NCI-H82 treated with DMSO at 0.1 percent for 48 hours (cell line): ENCODE measurements around the gene ARMC8.

Experiments used
- DNase-seq: peaks from one replicate; lab custom pipeline; 2025; ENCODE audit not compliant: unreplicated experiment; lab: John Stamatoyannopoulos, UW

The ARMC8 gene

DNA sequence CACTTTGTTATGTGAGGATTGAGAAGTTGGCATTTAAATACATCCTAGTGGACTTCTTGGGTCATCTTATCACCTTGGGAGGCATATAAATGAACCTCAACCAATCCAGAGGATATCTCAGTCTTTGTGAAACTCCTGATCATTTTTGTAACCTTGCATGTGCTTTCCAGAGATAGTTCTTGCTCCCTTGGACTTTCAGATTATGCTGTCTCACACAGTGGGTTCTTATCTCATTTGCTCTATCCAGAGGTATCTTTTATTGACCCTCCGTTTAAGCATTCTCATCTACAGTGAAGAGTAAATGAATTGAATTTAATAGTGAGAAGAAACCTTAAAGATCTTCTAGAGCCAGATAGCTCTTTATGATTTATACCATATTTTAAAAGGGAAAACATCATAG, 10.4 kb downstream of the ARMC8 start:
- no peak for DNase-seq

DNA sequence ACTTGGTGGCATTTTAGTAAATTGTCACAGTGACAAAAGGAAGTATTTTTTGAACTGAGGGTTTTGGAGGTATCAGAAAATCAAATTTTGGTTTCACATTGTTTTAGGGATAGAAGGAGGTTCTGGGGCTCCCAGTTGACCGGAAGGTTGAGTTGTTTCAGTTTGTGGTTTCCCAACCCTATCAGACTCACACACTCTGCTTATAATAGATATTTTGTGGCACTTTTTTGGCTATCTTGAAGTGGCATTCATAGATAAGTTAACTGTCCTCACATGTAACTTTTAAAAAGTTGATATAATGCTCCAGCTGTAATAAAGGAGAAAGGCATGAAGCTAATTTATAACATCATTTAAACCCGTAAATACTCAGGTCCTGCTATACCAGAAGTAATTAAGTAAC, 12.8 kb downstream of the ARMC8 start:
- DNase-seq, result no peak

DNA sequence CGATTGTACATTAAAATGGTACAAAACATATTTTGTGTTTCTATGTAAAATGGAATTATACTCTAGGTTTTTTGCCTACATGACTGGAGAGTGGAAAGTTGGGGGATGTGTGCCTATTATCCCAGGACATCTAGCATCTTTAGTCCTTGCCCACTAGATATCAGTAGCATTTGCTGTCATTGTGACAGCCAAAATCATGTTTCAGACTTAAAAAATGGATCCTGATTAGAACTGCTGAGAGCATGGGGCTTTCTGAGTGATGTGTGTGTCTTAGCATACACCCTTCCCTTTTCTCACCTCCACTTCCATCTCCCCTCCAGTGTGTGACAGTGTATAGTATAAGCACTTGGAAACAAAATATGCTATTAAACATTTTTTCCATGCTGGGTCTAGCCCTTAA, 13.3 kb downstream of the ARMC8 start:
- DNase-seq, result no peak

DNA sequence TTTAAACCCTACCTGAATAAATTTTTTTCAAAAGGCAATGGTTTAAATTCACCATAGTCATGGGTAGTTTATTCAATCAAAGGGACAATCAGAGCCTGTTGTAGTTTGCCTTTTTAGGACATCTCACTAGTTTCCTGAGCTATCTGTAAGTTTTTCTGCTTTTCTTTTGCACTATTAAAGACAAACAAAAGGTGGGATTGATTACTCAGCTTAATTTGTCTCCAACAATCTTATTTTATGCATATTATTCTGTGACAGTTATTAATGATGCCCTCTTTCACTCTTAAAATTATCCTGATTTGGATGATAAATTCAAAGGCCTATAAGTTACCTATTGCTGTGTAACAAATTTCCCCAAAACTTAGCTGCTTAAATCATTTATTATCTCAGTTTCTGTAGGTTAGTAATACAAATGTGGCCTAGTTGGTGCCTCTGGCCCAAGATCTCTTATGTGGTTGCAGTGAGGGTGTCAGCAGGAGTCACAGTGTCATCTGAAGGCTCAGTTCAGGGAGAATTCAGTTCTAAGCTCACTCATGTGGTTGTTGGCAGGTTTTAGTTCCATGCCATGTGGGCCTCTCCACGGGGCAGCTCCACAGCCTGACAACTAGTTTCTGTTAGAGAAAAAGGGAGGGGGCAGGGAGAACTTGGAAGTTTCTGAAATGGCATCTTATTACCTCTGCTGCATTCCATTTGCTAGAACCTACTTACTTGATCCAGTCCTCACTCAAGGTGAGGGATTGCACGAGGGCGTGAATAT, 16.0 kb downstream of the ARMC8 start:
- no peak for DNase-seq

DNA sequence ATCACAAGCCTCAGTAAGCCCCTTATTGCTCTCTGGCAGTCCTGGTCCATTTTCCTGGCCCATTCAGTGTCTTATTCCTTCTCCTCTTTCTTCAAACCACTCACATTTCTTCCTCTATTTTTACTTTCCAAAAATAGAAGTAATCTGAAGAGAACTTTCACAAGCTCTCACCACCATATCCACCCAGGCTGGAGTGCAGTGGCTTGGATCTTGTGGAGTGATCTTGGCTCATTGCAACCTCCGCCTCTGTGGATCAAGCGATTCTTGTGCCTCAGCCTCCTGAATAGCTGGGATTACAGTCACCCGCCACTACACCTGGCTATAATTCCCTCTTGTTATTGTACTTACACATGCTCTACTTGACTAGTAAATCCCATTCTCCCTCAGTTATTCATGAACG, 16.8 kb downstream of the ARMC8 start:
- no peak for DNase-seq

DNA sequence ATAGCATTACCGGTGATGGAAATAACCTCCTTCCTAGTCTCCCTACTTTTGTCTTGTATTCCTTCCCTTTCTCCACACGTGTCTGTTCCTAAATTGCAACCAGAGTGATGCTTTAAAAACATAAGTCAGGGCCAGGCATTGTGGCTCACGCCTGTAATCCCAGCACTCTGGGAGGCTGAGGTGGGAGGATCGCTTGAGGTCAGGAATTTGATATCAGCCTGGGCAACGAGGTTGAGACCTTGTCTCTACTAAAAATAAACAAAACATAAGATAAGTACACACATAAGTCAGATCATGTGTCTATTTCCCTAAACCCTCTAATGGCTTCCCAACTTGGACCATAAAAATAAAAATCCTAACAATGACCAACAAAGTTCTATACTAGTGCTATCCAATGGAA, 18.4 kb downstream of the ARMC8 start:
- no peak for DNase-seq

DNA sequence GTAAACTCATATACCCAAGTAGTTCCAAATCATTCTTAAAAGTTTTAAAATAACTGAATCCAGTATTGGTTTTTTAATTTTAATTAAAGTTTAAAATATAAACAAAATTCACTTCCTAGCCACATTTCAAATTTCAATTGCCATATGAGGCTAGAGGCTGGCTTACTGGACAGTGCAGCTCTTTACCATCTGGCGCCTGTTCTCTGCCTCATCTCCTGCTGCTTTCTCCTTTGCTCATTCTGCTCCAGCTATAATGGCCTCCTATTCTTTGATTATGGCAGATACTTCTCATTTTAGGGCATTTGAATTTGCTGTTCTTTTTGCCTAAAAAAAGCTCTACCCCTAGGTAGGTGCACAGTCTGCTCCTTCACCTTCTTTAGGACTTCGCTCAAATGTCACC, 19.1 kb downstream of the ARMC8 start:
- DNase-seq, result no peak

DNA sequence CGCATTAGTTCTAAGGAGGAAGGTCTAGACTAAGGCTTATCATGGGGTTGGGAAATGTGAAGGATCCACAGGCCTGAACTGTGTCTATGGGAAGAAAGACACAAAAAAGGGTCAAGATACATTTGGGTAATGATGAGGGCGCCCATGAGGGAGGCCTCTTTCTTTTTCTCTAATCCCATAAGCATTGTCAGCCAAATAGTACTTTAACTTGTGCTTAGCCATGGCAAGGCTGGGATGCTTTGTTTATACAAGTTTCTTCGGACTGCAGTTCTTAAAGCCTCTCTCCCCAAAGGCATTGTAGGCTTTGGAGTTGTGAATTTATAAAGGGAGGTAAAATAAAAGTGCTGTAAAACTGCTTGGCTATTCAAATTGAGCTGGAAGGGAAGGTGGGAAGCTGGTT, 23.4 kb downstream of the ARMC8 start:
- no peak for DNase-seq

DNA sequence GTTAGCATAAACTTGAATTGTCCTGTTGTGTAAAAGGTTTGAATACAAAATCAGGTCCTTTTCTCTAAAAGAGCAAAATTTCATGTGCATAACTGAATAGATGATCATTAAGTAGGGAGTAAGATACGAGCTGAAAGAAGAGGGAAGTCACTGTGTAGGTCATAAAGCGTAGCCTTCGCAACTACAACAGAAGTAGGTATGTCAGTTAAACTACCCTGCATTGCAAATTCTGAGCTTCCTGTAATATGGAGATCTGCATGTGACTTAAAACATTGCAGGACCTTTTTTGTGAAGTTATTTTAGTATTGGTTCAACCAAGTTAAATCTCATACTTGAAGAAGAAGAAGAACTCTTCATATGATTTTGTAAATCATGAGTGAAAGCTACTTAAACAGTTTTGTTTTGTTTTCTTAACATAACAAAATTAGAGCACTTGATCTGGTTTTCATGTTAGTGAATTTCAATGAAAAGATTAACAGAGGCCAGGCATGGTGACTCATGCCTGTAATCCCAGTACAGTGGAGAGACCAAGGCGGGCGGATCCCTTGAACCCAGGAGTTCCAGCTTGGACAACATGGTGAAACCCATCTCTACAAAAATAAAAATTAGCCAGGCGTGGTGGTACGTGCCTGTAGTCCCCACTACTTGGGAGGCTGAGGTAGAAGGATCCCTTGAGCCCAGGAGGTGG, 26.4 kb downstream of the ARMC8 start:
- DNase-seq, result no peak

DNA sequence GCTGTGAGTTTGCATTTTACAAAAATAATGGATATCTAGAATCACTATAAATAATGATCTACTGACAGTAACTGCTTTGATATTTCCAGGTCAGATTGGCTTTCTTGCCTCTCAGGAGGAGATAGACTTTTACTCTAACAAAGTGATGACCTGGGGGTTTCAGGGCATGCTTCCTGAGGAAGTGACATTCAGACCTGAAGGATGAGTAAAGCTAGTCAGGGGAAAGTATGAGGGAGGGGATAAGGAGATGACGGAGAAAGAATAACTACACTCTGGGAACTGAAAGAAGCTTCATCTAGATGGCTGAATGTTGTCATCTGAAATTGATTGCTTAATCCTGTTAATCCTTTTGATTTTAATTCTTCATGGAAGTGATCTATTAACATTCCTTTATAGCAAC, 32.2 kb downstream of the ARMC8 start:
- no peak for DNase-seq

DNA sequence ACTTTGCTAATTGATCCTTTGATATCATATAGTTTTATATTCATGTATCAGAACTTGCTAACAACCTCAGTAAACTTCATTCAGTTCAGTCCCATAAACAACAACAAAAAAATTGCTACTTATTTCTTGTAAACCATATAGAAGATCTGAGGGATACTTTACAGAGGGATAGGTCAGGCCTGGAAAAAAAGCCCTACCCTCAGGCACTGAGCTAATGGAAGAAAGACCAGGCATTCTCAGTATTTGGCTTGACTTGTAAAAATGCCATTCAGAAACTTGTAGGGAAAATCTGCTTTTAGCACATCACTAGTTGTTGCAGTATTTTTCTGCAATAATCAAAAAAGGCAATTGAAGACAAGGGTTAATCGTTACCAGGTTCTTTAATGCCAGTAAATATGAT, 33.1 kb downstream of the ARMC8 start:
- no peak for DNase-seq

DNA sequence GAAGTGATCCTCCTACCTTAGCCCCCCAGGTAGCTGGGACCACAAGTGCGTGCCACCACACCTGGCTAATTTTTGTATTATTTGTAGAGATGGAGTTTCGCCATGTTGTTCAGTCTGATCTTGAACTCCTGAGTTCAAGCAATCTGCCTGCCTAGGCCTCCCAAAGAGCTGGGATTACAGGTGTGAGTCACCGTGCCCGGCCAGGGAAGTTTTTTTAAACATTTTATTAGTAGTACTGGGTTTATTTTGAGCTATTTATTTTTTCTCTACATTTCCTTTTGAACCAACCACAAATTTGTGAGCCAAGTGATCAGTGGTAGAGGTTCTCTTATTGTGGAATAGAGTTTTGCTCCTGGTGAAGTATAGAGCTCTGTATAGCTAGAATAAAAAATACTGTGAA, 33.7 kb downstream of the ARMC8 start:
- DNase-seq, result no peak

DNA sequence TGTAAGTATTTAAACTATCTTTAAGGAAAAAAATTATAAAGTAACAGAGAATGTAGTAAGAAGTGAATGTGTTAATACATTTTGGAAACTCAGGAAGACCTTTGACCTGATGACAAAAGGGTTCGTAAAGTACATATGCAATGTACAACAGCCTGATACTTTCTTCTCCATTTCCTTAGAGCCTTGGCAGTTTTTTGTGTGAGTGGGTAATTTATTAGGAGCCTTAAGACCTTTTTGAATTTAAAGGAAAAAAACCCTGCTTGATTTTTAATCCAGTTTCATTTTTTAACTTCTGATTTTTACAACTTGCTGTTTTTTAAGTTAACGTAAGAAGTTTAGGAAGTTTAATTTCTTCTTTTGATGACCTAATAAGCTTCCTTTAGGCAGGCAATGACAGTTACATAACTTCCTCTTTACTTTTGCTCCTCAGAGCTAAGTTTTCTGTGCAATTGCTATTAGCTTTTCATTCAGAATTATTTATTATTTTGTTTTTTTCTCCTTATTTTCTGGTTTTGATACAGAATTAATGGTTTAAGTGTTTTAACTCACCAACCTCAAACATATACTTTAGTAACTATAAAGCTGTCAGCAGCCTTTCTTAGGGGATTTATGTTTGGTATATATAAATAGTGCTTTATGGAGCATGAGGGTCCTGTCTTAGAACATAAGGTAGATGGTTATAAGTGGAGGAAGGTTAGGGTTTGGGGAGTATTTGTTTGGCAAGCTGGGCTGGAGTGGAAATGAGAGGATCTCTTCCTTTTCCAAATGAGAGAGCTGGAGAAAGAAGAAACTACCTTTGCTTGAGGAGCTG, 35.2 kb downstream of the ARMC8 start:
- DNase-seq, result no peak

DNA sequence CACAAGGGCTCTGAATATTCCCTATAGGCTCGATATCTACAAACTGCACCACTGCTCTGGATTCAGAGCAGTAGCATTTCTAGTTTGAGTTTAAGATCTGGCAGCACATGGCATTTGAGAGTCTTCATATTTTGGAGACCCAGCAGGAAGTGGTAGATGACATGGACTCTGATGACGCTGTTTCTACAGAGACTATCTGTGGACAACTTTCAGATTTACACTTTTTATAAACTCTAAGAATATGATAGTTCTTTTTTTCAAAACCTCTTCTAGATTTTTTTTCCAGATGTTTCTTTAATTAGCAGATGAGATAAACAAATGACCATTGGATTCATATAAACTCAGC, 35.8 kb downstream of the ARMC8 start:
- no peak for DNase-seq

DNA sequence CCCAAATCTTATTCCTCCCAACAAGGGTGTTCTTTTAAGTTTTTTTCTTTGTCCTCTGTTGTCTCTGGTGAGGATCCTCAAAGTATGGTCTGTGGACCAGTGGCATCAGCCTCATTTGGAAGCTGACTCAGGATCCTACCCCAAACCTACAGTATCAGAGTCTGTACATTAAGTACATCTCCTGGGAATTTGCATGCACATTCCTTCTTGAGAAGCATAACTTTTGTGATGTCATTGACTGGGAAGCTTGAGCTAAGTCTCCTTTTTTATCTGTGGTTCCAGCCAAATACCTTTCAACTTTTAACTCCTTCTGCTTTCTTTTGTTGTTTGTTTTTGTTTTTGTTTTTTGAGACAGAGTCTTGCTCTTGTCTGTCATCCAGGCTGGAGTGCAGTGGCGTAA, 40.5 kb downstream of the ARMC8 start:
- no peak for DNase-seq

DNA sequence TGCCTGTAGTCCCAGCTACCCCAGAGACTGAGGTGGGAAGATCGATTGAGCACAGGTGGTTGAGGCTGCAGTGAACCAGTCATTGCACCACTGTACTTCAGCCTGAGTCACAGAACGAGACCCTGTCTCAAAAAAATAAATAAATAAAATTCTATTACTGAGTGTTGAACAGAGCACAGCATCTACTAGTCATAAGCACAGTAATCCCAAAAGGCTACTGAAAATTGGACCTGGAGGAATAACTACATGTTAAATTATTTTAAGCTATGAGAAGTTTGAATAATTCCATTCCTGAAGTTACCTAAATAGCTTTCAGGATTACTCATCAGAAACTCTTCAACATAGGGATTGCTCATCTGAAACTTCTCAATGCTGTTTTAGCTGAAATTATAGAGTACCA, 43.4 kb downstream of the ARMC8 start:
- DNase-seq, result no peak

DNA sequence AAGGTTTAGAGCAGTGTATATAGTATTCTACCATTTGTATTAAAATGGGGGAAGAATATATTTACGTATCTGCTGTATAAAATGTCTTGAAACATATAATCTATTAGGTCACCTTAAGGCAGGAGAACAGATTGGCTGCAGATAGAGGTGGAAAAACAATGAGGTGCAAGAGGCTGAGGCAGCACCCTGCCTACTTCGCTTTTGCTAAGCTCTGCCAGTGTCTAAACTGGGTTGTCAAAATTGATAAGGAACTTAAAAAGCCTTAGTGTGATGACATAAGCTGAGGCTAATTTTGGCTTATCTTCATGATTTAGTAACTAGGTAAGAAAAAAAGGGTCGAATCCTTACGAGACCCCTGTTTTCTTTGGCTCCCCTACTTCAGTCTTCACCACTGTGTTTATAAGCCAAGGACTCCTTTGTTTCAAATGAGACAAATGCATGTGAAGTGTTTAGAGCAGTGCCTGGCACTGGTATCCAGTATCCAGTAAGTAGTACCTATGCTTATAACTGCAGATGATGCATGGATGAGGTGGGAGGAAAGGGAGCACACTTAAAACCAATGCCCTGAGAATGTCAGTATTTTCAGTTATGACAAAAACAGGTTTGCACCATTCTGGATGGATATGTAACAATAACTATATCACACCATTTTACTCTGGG, 45.7 kb downstream of the ARMC8 start:
- no peak for DNase-seq

DNA sequence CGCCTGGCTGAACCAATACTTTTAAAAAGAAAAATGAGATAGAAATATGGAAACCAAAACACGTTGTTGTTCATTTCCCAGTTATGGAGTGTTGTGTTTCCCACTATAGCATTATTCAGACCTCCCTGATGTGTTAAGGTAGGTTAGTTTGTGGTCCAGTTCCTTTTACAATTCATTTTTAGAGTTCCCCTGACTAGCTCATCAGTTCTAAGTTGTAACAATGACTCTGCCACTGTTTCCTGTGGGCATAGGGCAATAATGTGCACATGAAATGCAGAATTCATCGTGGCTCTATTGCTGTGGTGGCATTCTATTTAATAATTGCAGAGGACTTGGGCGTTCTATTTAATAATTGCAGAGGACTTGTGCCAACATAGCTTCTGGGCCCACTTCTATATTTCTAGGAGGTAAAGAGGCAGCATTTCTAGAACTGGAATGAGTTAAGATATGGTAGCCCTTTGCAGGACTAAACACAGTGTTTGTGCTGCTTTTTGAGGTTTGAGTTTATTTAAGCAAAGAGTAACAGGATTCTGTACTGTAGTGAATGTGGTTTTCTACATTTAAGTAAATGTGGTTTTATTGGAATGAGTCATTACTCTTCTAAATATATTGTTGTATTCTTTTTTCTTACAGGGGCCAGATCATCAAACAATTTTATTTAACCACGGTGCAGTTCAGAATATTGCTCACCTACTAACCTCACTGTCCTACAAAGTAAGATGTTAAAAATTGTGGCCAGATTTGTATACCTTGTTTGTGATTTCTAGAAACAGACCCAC, 47.5 kb downstream of the ARMC8 start:
- no peak for DNase-seq

DNA sequence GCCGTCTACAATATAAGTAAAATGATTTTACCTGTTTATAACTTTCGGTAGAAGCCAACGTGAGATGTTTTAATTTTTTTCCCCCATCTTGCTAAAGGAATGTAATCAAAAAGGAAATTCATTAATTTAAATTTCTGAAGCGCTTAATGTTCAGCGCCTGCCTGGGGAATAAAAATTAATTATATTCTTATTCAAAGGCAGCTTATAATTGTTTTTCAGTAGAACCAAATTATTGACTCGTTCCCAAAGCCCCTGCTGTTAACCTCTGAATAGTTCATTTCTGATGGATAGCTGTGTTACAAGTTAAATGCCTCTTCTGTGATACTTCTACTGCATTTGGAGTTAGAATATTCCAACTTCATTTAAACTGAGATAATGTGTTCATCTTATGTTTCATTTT, 51.6 kb downstream of the ARMC8 start:
- no peak for DNase-seq

DNA sequence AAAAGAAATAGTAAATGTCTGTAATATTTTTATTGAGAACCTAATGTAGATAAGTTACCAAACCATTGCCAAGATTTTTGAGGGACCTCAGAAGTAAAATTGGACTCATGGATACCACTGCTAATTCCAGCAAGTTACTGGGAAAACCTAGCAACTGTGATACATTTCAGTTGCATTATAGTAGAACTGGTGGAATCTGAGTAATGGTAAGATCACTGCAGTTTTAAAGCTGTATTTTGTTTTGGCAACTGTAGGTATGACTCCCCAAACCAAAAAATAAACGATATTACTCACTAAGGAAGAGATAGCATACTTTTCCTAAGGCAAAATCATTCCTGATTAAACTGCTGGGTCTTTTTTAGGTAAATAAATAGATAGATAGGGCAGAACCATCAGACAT, 54.0 kb downstream of the ARMC8 start:
- no peak for DNase-seq

DNA sequence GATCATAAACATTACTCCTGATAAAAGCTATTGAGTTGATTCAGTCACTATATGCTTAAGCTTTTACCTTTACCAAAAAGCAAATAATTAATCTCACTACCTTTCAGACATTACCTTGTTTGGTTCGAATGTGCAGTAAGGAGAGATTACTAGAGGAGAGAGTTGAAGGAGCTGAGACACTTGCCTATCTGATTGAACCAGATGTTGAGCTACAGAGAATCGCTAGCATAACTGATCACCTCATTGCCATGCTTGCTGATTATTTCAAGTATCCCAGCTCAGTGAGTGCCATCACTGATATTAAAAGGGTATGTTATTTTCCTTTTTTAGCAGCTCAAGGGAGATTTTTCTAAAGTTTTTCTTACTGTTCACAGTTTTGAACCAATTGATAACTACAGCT, 54.6 kb downstream of the ARMC8 start:
- no peak for DNase-seq
